Endodermal cell (in vitro differentiated cells): Measurements from ENCODE around the gene ADCY2. TPM values are rescaled to one million over a fixed set of nuclear protein-coding genes. Genes with fewer than 3 reads are reported as not detected.

Experiments
- DNase-seq: peaks from one replicate; pipeline ENCODE4 v3.0.0-alpha.2; 2017
- H3K27ac ChIP-seq: 2 replicates; pipeline ENCODE4 v1.5.1; 2013; ENCODE audit warnings: mild to moderate bottlenecking, low read depth, low read length, moderate library complexity
- H3K27me3 ChIP-seq: 2 replicates; pipeline ENCODE4 v1.6.1; 2013; ENCODE audit warnings: mild to moderate bottlenecking, low read length, moderate library complexity; ENCODE audit not compliant: insufficient read depth, control insufficient read depth, poor library complexity, severe bottlenecking
- H3K36me3 ChIP-seq: 2 replicates; pipeline ENCODE4 v1.7.0; 2013; ENCODE audit warnings: mild to moderate bottlenecking, low read length, moderate library complexity; ENCODE audit not compliant: control insufficient read depth, insufficient read depth
- H3K4me1 ChIP-seq: one replicate; pipeline ENCODE4 v1.7.0; 2013; ENCODE audit warnings: low read length; ENCODE audit not compliant: control insufficient read depth, insufficient read depth
- H3K4me3 ChIP-seq: 2 replicates; pipeline ENCODE4 v1.5.1; 2013; ENCODE audit warnings: mild to moderate bottlenecking, low read length, moderate library complexity
- H3K9ac ChIP-seq: 2 replicates; pipeline ENCODE4 v1.6.1; 2013; ENCODE audit warnings: mild to moderate bottlenecking, low read length, moderate library complexity; ENCODE audit not compliant: poor library complexity, severe bottlenecking; ENCODE audit errors: extremely low read depth
- H3K9me3 ChIP-seq: 2 replicates; pipeline ENCODE4 v1.6.1; 2013; ENCODE audit warnings: mild to moderate bottlenecking, low read length, moderate library complexity; ENCODE audit not compliant: control insufficient read depth
- H3K27ac Mint-ChIP-seq: 2 replicates; pipeline ENCODE4 v1.8.0; 2020; ENCODE audit warnings: mixed read lengths
- H3K27me3 Mint-ChIP-seq: 2 replicates; pipeline ENCODE4 v1.8.0; 2021; ENCODE audit warnings: mild to moderate bottlenecking, mixed read lengths; ENCODE audit not compliant: insufficient read depth
- H3K36me3 Mint-ChIP-seq: 2 replicates; pipeline ENCODE4 v1.8.0; 2020; ENCODE audit warnings: low read depth, mixed read lengths
- H3K4me1 Mint-ChIP-seq: 2 replicates; pipeline ENCODE4 v1.8.0; 2020; ENCODE audit warnings: mixed read lengths
- H3K4me3 Mint-ChIP-seq: 2 replicates; pipeline ENCODE4 v1.8.0; 2020; ENCODE audit warnings: mild to moderate bottlenecking, moderate library complexity, mixed read lengths
- H3K9me3 Mint-ChIP-seq: 2 replicates; pipeline ENCODE4 v1.8.0; 2020; ENCODE audit warnings: mild to moderate bottlenecking, mixed read lengths
- WGBS, 2 experiments: methylation state at CpG; one replicate each; pipeline versions ENCODE4 v1.1.5 to v1.1.7; 2013; ENCODE audit warnings: missing lambda C conversion rate in 2 of 2, mixed read lengths in 1 of 2; ENCODE audit not compliant: insufficient coverage in 1 of 2, insufficient read length in 1 of 2; 5-methylcytosine and 5-hydroxymethylcytosine counted together
- total RNA-seq, 2 donors: library from RNA; stranded (reverse); fragmentation: NEBNext Ultra II Directional in 1 of 2; extraction: Animal tissue kit (Norgen Biotek cat#: 25700) in 1 of 2; gene quantifications; 2 replicates in 1 of 2; 3 replicates in 1 of 2; pipeline ENCODE4 v1.2.1, GENCODE V29; 2021
- TF ChIP-seq, protein P1 (sequence below): fragments of 200-600 bp; sonication (generic); conservative IDR thresholded peaks from 2 replicates; pipeline ENCODE4 v1.5.0; 2021; ENCODE audit warnings: antibody characterized with exemption, mild to moderate bottlenecking

Gene ADCY2
- total RNA-seq, 2 donors from 2014 or later: 61.5 to 63.2 TPM

DNA sequence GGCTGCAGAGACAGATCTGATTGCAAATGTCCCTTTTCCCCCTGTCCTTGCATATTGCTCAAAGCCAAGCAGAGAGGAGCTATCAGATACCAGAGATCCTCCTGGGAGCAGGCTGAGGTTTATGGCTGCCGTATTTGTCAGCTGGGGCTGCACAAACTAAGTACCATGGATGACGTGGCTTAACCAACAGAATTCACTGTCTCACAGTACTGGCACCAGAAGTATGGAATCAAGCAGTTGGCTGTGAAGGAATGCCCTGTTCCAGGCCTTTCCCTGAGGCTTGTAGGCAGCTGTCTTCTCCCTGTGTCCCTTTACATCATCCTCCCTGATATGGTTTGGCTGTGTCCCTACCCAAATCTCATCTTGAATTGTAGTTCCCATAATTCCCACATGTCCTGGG, 452.4 kb downstream of the ADCY2 start:
- Histone ChIP-seq H3K4me3 (no peak overlapping the region), H3K4me1 (no peaks in the 10 kb centered on the region), H3K9ac (no peak overlapping the region), H3K27me3 (peaks cover 42% of the 10 kb centered on the region), H3K36me3 (no peaks in the 10 kb centered on the region), H3K9me3 (peaks cover 1% of the 10 kb centered on the region), H3K27ac (no peak overlapping the region)
- peaks cover 47% of the 10 kb centered on the region for H3K27me3 Mint-ChIP-seq
- WGBS, 2 experiments: 90 to 92% methylated on average over 2 of the region's 2 CpGs
- no peak for DNase-seq
- H3K36me3 Mint-ChIP-seq: no peaks in the 10 kb centered on the region
- TF ChIP-seq, protein P1, sequence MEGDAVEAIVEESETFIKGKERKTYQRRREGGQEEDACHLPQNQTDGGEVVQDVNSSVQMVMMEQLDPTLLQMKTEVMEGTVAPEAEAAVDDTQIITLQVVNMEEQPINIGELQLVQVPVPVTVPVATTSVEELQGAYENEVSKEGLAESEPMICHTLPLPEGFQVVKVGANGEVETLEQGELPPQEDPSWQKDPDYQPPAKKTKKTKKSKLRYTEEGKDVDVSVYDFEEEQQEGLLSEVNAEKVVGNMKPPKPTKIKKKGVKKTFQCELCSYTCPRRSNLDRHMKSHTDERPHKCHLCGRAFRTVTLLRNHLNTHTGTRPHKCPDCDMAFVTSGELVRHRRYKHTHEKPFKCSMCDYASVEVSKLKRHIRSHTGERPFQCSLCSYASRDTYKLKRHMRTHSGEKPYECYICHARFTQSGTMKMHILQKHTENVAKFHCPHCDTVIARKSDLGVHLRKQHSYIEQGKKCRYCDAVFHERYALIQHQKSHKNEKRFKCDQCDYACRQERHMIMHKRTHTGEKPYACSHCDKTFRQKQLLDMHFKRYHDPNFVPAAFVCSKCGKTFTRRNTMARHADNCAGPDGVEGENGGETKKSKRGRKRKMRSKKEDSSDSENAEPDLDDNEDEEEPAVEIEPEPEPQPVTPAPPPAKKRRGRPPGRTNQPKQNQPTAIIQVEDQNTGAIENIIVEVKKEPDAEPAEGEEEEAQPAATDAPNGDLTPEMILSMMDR: no peak
- no peak overlapping the region for H3K4me3 Mint-ChIP-seq
- H3K9me3 Mint-ChIP-seq: peaks cover 6% of the 10 kb centered on the region
- H3K4me1 Mint-ChIP-seq: peaks cover 5% of the 10 kb centered on the region
- H3K27ac Mint-ChIP-seq: no peak overlapping the region

DNA sequence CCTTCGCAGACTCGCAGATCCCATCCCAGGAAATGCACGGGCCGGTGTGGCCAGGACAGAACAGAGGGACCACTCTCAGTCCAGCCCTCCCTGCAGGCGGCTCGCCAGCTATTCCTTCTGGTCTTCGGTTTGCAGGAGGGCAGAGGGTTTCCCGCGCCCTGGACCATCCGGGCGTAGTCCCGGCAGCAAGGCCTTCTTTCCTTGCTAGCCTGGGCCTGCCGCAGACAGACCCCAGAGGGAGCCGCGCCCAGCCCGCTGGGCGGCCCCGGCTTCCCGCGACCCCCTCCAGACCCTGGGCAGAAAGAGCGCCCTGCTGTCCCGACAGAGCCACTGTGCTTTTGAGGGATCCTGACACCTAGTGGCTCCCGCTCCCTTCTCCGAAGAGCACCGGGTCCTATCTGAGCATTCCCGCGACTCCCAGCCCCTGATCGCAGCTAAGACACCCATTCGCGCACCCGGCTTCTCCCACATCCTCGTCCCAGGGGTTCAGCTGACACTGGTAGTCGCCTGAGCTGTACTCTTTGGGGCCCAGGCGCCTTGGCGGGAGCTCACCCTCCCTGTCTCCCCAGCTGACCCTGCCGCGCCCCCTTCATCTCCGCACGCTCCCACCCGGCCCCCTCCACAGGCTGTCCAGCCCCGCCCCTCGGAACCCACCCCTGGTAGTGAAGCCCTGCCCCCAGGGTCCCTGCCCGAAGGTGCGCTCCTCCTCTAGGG, 453.9 kb downstream of the ADCY2 start:
- Mint-ChIP-seq H3K27me3 (peaks cover 44% of the 10 kb centered on the region), H3K36me3 (peaks cover 1% of the 10 kb centered on the region), H3K4me1 (peaks cover 3% of the 10 kb centered on the region), H3K4me3 (peak overlapping the region; percentile 73), H3K9me3 (peaks cover 14% of the 10 kb centered on the region), H3K27ac (peak overlapping the region; percentile 48)
- Histone ChIP-seq H3K27ac (no peak overlapping the region), H3K27me3 (peaks cover 42% of the 10 kb centered on the region), H3K4me1 (no peaks in the 10 kb centered on the region), H3K9me3 (peaks cover 12% of the 10 kb centered on the region), H3K9ac (no peak overlapping the region), H3K4me3 (peak overlapping the region; percentile 77), H3K36me3 (no peaks in the 10 kb centered on the region)
- WGBS, 2 experiments: 1 to 7% methylated on average over 22 to 44 of the region's 44 CpGs
- TF ChIP-seq, protein P1: peak; percentile 58
- DNase-seq: no peak

DNA sequence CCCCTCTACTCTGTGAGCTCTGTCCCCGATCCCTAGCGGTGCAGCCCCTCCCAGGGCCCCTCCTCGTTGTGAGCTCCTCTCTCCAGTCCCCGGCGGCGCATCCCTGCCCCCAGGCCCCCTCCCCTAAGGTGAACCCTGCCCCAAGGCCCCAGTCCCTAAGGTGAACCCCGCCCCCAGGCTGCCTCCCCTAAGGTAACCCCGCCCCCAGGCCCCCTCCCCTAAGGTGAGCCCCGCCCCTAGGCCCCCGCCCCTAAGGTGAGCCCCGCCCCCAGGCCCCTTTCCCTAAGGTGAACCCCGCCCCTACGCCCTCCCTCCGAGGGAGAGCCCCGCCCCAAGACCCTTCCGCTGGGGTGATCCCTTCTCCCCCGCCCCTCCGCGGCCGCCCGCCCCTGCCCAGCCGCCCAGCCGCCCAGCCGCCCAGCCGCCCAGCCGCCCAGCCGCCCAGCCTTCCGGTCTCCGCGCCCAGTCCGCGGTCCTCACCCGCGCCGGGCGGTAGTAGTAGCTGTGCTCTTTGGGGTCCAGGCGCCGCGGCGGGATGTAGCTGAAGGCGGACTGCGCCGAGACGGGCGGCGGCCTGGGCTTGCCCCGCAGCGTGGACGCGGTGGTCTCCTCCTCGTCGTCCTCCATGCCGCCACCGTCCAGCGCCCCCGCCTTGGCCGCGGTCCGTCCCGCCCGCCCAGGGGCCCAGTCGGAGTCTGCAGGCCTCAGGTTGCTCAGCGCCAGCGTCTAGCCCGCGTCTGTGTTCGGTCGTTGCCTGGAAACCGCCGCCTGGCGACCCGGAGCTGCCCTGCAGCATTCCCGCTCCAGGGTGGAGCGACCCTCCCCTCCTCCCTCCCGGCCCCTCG, 454.7 kb downstream of the ADCY2 start, which contains the start of gene CFAP90:
CFAP90 (minus strand) TSS at position 739 of the 845 bp plus-strand sequence; CDS start at position 627, 112 bp downstream.
- H3K4me3 ChIP-seq: peak within 1 kb of the TSS; percentile 77
- no peaks in the 10 kb centered on the region for H3K4me1 ChIP-seq
- H3K27ac Mint-ChIP-seq: peak within 1 kb of the TSS; percentile 48
- H3K4me3 Mint-ChIP-seq: peak within 1 kb of the TSS; percentile 73
- 0 to 1% methylated on average over 15 to 71 of the region's 76 CpGs for WGBS, 2 experiments
- H3K36me3 ChIP-seq: no peaks in the 10 kb centered on the region
- peak; percentile 98 for DNase-seq
- peaks cover 1% of the 10 kb centered on the region for H3K36me3 Mint-ChIP-seq
- peaks cover 14% of the 10 kb centered on the region for H3K9me3 Mint-ChIP-seq
- peak within 1 kb of the TSS; percentile 65 for H3K9ac ChIP-seq
- H3K27ac ChIP-seq: peak within 1 kb of the TSS; percentile 72
- H3K9me3 ChIP-seq: peaks cover 13% of the 10 kb centered on the region
- H3K4me1 Mint-ChIP-seq: peaks cover 3% of the 10 kb centered on the region
- peaks cover 42% of the 10 kb centered on the region for H3K27me3 ChIP-seq
- peaks cover 44% of the 10 kb centered on the region for H3K27me3 Mint-ChIP-seq
- TF ChIP-seq, protein P1: peak; percentile 82
